Uterus (tissue), 2 donors: ENCODE data around the gene PGRMC2.

Source experiments
- CTCF ChIP-seq, 4 experiments: fragments of 200-600 bp in 2 of 4; fragments of 450-650 bp in 2 of 4; sonication (generic) in 2 of 4; IDR thresholded peaks; one replicate each; pipeline ENCODE4 v1.5.1; 2016 to 2019; ENCODE audit warnings: antibody characterized with exemption in 4 of 4, mild to moderate bottlenecking in 2 of 4, moderate library complexity in 1 of 4
- POLR2A ChIP-seq, 2 donors: fragments of 450-650 bp; IDR thresholded peaks; one replicate each; pipeline ENCODE4 v1.6.1; 2016; ENCODE audit warnings: antibody characterized with exemption in 2 of 2, mild to moderate bottlenecking in 1 of 2, moderate library complexity in 1 of 2

- TF ChIP-seq POLR2A (IDR thresholded peaks at IDR 0.05) (no peak), CTCF (IDR thresholded peaks at IDR 0.05) (no peak)
Measured at GRCh38 chr4:128220286-128221235, 67.1 kb downstream of the PGRMC2 start.
